NCI-H524 (cell line): ENCODE measurements around the gene FNDC3A.
"Not testable (repeated sequence)": the region's sequence is repeated elsewhere in the genome, so short reads cannot be mapped to it uniquely, and the experiment has no call there.

Experiments
- DNase-seq, 2 experiments: peaks; one replicate each; lab custom pipeline; 2025; lab: John Stamatoyannopoulos, UW

The FNDC3A gene

DNA sequence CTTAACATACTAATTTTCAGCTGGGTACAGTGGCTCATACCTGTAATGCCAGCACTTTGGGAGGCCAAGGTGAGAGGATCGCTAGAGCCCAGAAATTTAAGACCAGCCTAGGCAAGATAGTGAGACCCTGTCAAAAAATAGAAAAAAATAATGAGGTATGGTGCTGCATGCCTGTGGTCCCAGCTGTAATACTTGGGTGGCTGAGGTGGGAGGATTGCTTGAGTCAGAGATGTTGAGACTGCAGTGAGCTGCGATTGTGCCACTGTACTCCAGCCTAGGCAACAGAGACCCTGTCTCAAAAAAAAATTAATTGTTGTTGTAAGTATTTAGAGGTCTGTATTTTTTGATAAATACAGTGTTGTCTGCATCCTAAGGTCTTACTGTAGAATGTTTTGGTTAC lies 66.8 kb downstream of the FNDC3A start:
- DNase-seq: no peak

- DNase-seq: no peak
Measured at GRCh38 chr13:49044008-49044407, 68.3 kb downstream of the FNDC3A start.

DNA sequence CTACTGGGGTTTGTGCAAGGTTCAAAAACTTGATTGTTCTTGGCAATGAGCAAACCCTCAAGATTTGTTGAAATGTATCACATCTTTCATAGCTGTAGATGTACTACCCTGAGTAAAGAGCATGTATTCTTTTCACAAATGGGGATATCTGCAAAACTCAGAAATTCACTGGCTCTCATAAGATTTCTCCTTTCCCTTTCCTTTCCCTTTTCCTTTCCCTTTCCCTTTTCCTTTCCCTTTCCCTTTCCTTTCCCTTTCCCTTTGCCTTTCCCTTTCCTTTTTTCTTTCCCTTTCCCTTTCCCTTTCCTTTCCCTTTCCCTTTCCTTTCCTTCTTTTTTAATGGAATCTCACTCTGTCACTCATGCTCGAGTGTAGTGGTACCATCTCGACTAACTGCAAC lies 69.1 kb downstream of the FNDC3A start:
- no peak for DNase-seq

DNA sequence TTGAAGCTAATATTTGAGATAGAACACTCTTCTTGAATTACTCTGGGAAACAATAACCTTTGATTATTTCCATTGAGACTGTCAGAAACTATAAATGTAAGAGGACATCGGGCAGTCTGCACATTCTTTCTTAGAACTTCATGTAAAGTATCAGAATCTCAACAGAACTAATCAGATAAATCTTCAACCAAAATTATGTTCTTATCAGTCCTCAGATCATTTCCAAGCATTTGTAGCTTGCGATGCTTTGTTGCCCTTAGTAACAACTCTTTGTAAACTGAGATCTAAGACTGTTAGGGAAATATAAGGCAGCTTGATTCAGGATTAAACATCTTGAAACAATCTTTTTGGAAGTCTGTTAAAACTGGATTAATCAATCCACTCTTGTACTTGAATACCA lies 70.3 kb downstream of the FNDC3A start:
- DNase-seq: no peak

DNA sequence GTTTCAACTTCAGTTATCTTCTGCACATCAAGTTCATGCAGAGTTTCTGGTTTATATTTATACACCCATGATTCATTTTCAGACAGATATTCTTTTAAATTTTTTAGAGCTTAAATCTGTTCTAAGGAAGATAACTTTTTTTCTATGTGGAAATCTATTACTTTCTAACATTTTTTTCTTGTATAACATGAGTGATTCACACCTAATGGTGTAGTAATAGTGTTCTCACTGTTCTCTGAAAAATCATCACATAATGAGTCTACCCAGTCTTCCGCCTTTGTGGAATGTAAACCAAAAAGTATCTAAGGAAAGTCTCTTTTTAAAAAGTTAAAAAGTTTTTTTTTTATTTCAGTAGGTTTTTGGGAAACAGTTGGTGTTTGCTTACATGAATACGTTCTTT lies 70.8 kb downstream of the FNDC3A start:
- DNase-seq: no peak

- DNase-seq: no peak
Measured at GRCh38 chr13:49052813-49053212, 77.1 kb downstream of the FNDC3A start.

DNA sequence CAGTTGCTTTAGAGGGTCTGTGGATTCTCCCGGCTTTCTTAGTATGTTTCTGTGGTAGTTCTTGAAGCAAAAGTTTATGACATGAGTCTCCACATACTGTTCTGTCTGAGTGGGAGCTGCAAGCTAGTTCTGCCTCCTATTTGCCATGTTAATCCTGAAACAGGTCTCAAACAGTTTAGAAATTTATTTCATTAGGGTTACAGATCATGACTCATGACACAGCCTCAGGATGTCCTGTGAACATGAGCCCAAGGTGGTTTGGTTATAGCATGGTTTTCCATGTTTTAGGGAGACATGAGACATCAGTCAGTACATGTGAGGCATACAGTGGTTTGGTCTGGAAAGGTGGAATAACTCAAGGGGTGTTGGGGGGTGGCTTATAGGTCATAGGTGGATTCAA lies 77.5 kb downstream of the FNDC3A start:
- no peak for DNase-seq

DNA sequence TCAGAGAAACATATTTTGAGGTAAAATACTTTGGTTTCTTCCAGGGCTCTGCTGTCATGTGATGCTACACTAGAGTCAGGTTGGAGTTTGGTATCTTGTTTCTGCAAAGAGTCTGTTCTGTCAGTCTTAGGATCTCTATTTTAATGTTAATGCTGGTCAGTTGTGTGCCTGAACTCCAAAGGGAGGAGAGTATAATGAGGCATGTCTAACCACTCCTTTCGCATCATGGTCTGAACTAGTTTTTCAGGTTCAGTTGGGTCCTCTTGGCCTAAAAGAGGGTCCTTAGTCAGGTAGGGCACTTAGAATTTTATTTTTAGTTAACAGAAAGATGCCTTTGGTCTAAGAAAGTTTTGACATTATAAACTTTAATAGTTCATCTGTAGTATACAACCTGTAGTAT lies 78.2 kb downstream of the FNDC3A start:
- no peak for DNase-seq

GRCh38 chr13:49055021-49055420 lies 79.3 kb downstream of the FNDC3A start:
- DNase-seq: no peak

GRCh38 chr13:49057176-49057575 lies 81.5 kb downstream of the FNDC3A start:
- DNase-seq: no peak

GRCh38 chr13:49058761-49059160 lies 83.0 kb downstream of the FNDC3A start:
- no peak for DNase-seq

DNA sequence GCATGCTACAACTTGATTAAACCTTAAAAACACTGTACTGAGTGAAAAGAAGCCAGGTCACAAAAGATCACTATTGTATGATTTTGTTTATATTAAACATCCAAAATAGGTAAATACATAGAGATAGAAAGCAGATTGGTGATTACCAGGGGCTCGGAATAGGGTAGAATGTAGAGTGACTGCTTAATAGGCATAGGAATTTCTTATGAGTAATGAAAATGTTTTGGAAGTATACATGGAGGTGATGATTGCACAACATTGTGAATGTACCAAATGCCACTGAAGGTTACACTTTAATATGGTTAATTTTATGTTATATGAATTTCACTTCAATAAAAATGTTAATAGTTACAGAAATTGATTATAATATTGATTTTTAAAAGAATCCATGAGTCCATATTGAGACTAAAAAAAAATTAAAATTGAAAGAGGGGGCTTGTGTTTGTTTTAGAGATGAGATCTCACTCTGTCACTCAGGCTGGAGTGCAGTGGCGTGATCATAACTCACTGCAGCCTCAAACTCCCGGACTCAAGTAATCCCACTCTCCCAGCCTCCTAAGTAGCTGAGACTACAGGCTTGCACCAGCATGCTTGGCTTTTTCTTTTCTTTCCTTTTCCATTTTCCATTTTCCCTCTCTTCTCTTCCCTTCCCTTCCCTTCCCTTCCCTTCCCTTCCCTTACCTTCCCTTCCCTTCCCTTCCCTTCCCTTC lies 85.1 kb downstream of the FNDC3A start:
- no peak for DNase-seq

DNA sequence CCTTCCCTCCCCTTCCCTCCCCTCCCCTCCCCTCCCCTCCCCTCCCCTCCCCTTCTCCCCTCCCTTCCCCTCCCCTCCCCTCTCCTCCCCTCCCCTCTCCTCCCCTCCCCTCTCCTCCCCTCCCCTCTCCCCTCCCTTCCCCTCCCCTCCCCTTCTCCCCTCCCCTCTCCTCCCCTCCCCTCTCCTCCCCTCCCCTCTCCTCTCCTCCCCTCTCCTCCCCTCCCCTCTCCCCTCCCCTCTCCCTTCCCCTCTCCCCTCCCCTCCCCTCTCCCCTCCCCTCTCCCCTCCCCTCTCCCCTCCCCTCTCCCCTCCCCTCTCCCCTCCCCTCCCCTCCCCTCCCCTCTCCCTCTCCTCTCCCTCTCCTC lies 85.7 kb downstream of the FNDC3A start:
- DNase-seq: not testable (repeated sequence)

DNA sequence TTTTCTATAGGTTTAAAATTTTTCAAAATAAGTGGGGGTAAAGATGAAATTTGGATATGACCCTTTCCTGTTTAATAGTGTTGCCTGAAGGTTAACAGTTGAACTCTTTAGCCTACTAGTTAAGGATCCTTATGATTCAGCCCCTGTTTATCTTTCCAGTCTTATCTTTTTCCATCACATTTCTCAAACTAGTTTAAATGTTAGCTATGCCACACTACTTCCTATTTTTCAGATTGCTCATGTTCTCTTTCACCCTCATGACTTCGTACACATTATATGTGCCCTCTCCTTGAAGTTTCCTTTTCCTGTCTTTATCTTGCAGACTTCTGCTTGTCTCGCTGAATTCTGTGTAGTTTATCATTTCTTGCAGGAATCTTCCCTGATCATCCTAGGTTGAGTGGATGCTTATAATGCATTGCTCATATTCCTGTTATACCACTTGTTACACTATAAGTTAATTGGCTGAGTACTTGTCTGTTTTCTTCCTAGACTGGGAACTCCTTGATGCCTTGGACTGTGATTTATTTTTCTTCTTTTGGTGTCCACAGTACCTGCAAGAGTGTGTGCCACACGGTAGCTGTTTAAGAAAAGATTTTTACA lies 86.7 kb downstream of the FNDC3A start:
- DNase-seq: no peak

DNA sequence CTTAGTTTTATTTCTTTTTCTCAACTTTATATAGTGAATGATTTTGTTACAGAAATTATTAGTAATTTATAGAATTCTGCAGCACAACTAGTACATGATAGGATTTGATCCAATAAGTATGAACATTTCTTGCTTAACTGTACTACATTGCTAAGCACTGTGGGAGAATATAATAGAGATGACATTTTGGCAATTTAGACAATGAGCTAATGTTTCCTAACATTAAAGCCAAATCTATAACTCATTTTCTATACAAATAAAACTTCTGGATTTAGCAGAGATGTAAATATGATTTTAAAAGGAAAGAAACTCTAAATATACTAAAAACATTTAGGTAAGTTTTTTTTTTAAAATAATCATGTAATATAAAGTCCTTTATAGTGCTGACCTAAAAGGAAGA lies 87.3 kb downstream of the FNDC3A start:
- DNase-seq: no peak

- DNase-seq: no peak
Measured at GRCh38 chr13:49063497-49063896, 87.8 kb downstream of the FNDC3A start.

DNA sequence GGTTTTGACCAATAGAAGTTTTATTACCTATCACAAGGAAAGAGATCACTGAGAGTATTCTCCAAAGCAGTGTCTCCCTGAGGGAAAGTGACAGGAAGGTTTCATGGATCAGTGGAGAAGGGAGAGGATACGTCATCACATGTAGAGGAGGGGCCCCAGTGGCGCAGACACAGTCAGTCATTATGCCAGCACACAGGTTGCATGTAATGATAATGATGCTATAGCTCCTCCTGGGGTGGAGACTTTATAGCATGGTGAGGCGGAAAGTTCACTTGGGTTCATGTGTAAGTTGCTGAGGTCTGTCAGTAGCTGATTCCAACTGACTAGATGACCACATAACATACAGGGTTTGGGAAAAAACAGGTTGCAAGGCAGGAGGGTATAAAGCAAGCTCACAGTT lies 88.8 kb downstream of the FNDC3A start:
- DNase-seq: no peak

GRCh38 chr13:49066856-49067255 lies 91.1 kb downstream of the FNDC3A start:
- DNase-seq: no peak

DNA sequence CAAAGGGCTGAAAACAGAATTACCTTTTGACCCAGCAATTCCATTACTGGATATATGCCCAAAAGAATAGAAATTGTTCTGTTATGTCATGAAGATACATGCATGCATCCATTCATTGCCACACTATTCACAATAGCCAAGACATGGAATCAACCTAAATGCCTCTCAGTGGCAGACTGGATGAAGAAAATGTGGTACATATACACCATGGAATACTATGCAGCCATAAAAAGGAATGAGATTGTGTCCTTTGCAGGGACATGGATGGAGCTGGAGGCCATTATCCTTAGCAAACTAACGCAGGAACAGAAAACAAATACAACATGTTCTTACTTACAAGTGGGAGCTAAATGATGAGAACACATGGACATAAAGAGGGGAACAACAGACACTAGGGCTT lies 92.8 kb downstream of the FNDC3A start:
- DNase-seq: not testable (repeated sequence)

DNA sequence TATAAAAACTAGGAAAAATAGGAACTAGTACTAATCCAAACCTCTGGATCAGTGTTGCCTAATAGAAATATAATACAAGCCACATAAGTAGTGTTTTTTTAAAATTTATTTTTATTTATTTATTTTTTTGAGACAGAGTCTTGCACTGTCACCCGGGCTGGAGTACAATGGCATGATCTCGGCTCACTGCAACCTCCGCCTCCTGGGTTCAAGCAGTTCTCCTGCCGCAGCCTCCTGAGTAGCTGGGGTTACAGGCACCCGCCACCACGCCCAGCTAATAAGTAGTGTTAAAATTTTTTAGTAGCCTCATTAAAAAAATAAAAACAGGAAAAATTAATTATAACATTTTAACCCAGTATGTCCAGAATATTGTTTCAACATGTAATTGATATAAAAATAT lies 94.3 kb downstream of the FNDC3A start:
- not testable (repeated sequence) for DNase-seq

GRCh38 chr13:49071341-49071937 lies 95.7 kb downstream of the FNDC3A start:
- no peak for DNase-seq

DNA sequence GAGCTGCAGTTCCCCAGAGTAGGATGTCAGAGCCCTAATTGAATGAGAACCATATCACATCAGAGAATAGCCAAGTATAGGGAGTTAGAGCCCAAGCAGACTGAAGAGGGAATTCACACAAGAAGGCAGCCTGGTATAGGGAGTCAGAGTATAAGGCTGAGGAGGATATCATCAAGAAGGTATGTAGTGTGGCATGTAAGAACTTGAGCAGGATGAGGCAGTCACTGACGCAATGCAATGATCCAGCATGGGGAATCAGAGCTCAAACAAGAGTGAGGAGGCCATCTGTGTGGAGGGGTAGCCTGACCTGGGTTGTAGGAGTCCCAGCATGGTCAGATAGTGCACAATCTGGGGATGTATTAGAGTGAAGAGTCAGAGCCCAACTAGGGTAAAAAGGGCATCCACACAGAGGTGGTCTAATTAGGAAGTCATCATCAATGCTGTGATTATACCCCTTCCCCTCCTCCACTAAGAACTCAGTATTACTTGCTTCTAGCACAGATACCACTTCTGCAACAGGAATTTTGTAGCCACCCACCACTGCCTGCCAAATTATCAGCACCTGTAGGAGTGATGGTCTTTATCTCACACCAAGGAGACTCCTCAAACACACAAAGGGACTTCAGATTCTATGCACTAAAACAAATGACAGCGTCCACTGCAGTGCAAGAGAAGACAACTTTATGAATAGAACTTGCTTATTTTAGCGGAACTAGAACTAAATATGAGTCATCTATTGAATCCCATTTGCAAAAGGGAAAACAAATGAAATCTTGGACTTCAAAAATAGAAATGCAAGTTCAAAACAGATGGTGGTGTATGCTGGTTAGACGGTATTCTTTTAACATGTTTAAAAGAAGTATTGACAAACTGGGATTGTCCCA lies 107.2 kb downstream of the FNDC3A start:
- no peak for DNase-seq

- no peak for DNase-seq
Measured at GRCh38 chr13:49084961-49085360, 109.2 kb downstream of the FNDC3A start.
